SK-N-MC (cell line): ENCODE results near the gene EFNA4.

Experiments used
- DNase-seq: peaks from one replicate; pipeline ENCODE4 v3.0.0-alpha.2; 2011; ENCODE audit warnings: low read depth, low spot score
- H3K27ac ChIP-seq: fragments of 200-600 bp; sonication (generic); 2 replicates; pipeline ENCODE4 v1.5.1; 2016; ENCODE audit warnings: mixed run types
- H3K36me3 ChIP-seq: fragments of 200-600 bp; sonication (generic); 2 replicates; pipeline ENCODE4 v1.6.1; 2017; ENCODE audit warnings: antibody characterized with exemption, low read length, mixed read lengths; ENCODE audit not compliant: insufficient read depth
- H3K4me3 ChIP-seq: fragments of 200-600 bp; sonication (generic); 2 replicates; pipeline ENCODE4 v1.5.1; 2016
- H3K9ac ChIP-seq: fragments of 200-600 bp; sonication (generic); 2 replicates; pipeline ENCODE4 v1.8.0; 2017; ENCODE audit warnings: mixed run types, mixed read lengths; ENCODE audit not compliant: insufficient read length
- H3K9me3 ChIP-seq: fragments of 200-600 bp; sonication (generic); 2 replicates; pipeline ENCODE4 v1.6.1; 2017; ENCODE audit warnings: low read depth, mild to moderate bottlenecking, antibody characterized with exemption, low read length, moderate library complexity, mixed read lengths
- EZH2 ChIP-seq: fragments of 200-600 bp; sonication (generic); IDR thresholded peaks from one replicate; pipeline ENCODE4 v1.6.1; 2017; ENCODE audit warnings: antibody characterized with exemption
- FOXP2 ChIP-seq: optimal IDR thresholded peaks from 2 replicates; pipeline ENCODE3; 2011; ENCODE audit warnings: mild to moderate bottlenecking, moderate library complexity; ENCODE audit not compliant: insufficient read depth; ENCODE audit errors: extremely low read length, control extremely low read depth
- POLR2AphosphoS5 ChIP-seq: IDR thresholded peaks from 2 replicates; pipeline ENCODE4 v1.6.1; 2012; ENCODE audit warnings: mild to moderate bottlenecking, low read depth, low read length, borderline replicate concordance

Gene EFNA4

DNA sequence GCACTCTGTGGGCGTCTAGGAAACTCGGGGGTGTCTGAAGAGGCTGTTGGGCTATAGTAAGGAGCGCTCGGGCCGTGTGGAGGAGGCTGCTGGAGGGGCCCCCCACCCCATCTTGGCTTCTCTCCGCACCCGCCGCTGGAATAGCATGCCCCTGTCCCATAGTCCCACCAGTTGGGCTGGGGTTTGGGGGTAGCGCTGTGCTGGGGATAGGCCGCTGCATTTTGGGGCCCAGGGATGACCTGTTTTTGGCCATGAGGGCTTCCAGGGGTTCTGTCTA, 15.6 kb downstream of the EFNA4 start:
- H3K9ac ChIP-seq, result peak overlapping the region; percentile 69
- H3K4me3 ChIP-seq, result peak overlapping the region; percentile 93
- DNase-seq, result no peak
- no peak overlapping the region for H3K27ac ChIP-seq
- TF ChIP-seq EZH2 (no peak), POLR2AphosphoS5 (no peak), FOXP2 (no peak)
- H3K36me3 ChIP-seq, result no peaks in the 10 kb centered on the region
- H3K9me3 ChIP-seq, result no peaks in the 10 kb centered on the region

DNA sequence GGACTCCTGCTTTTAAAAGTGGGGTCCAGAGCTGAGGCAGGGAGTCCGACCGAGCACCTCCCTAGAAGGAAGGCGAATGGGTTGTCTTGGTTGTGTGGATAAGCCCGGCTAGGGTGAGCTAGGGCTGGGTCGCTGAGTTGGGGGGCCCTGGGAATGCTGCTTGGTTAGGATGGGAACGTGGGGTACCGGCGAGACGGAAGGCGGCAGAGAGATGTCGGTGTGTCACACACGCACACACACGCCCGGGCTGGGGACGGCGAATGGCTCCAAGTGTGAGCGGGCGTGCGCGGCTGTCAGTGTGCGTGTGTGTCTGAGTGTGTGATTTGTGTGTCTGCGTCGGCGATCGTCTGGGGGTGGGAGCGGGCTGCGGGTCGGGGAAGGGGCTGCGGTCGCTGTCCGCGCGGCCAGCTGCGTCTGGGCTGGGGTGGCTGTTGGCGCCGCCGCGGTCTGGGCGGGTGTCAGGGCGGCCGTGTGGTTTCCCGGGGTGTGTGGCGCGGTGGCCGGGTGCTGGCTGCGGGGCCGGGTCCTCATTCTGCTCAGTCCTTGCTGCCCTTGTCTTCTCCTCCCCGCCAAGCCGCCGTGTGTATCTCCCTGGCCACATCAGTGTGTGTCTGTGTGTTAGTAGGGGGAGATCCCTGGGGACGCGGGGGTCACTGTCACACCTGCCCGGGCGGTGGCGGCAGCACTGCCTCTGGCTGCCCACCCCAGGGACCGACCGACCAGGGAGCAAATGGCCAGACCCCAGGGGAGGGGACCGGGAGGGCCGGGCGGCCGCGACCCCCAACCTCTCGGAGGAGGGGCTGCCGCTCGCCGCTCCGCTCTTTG, 16.2 kb downstream of the EFNA4 start:
- H3K27ac ChIP-seq, result no peak overlapping the region
- peak overlapping the region; percentile 93 for H3K4me3 ChIP-seq
- no peaks in the 10 kb centered on the region for H3K9me3 ChIP-seq
- DNase-seq, result no peak
- H3K36me3 ChIP-seq, result no peaks in the 10 kb centered on the region
- no peak for TF ChIP-seq EZH2
- no peak for TF ChIP-seq POLR2AphosphoS5
- no peak for TF ChIP-seq FOXP2
- H3K9ac ChIP-seq, result peak overlapping the region; percentile 69

DNA sequence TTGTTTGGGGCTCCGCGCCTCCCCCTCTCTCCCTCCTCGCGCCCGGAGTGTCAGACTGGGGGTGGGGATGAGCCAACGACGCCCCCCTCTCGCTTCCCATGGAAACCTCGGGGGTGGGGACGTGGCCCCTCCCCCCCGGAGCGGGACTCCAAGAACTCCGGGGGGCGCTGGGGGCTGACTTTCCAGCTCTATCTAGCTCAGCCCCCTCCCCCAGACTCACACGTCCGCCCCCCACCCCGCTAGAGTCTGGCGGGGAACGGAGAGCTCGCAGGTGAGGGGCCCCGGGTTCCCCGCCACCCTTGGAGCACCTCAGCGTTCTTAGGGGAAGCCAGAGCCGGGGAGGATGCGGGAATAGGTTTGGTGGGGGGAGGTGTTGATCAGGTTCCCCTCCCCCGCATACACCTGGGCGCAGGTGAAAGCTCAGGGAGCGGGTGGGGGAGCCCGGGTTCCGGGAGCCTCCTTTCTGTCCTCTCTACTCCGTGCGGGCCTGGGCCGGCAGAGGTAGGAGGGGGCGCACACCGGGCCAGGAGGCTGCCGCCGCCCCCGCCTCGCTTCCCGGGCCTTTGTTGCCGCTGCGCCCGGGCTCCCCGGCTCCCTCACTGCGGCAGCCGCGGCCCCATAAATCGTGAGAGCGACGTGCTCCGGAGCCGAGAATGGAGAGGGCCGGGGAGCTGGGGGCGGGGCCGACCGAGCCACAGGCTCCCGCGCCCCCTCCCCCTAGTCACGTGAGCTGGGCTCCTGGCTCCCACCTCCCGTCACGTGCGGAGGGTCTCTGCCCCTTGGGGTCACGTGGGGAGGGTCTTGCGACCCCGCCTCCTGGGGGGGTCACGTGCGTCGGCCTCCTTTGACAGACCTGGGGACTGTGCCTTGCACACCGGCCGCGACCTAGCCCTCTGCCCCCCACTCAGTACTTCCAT, 17.0 kb downstream of the EFNA4 start:
- no peaks in the 10 kb centered on the region for H3K36me3 ChIP-seq
- no peak for TF ChIP-seq EZH2
- TF ChIP-seq POLR2AphosphoS5, result peak; percentile 55; the same call in 1 of the 2 replicates
- peak; percentile 58 for TF ChIP-seq FOXP2
- H3K4me3 ChIP-seq, result peak overlapping the region; percentile 93
- DNase-seq, result no peak
- H3K9me3 ChIP-seq, result no peaks in the 10 kb centered on the region
- peak overlapping the region; percentile 57 for H3K27ac ChIP-seq
- H3K9ac ChIP-seq, result peak overlapping the region; percentile 69

DNA sequence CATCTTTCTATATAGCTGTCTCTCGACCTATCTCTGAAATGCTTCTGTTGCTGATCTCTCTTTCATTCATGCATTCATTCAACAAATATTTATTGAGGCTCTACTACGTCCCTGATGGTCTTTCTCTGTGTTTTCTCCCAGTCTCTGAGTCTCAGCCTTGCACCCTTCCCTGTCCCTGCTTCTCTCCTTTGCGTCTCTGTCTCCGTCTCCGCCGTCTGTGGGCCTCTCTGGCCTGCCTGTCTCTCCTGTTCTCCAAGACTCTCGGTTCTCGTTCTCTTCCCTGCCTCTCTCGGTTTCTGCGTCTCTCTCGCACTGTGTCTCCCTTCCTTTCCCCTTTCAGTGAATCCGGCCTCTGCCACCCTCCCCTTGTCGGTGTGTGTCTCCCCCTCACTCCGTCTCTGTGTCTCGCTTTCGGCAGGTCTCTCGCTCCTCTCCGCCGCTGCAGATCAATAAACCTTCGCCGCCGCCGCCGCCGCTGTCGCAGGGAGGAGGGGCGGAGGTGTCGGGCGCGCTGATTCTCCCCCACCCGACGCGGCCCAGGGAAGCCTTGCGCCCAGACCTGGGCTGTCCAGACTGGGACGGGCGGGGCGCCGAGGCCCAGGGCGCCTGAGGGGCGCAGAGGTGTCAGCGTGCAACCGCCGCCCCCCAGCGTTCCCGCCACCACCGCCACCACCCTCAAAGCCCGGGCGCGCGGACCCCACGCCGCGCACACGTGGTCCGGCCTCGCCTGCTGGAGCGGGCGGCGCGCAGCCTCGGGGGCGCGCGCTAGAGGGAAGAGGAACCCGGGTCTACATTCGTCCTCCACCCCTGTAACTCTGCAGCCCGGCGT, 18.1 kb downstream of the EFNA4 start:
- peak overlapping the region; percentile 93 for H3K4me3 ChIP-seq
- no peak for DNase-seq
- no peaks in the 10 kb centered on the region for H3K9me3 ChIP-seq
- H3K36me3 ChIP-seq, result no peaks in the 10 kb centered on the region
- no peak overlapping the region for H3K9ac ChIP-seq
- peak overlapping the region; percentile 12 for H3K27ac ChIP-seq
- TF ChIP-seq POLR2AphosphoS5, result no peak

DNA sequence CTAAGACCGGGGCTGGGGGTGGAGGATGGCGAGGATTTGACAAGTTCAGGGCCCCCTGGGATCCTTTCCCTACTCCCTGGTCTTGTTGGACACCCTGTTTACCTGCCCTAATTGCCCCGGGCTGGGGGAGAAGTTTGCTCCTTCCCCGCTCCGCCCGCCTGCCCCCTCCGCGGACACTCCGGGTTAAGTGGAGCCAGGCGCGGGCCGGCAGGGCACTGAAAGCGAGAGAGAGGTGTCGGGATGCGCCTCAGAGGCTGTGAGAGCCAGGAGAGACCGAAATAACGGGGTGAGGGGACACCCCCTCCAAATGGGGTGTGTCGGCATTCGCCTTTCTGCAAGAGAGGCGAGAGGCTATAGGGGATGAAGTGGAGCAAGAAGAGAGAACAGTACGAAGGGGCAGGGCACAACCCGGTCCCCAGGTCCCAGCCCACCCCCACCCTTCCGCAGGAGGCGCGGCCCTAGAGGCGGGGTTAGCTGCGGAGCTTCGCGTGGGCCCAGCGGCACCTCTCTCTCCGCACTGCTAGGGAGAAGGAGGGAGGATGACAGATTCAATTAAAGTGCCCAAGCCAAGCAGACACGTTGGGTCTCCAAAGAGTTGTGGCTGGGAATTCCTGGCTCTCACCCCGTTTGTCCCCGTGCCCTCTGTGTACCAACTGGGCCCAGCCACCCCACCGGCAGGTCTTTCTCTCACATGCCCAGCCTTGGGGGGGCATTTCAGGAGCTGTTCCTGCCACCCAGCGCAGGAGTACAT, 18.9 kb downstream of the EFNA4 start:
- no peak overlapping the region for H3K9ac ChIP-seq
- TF ChIP-seq POLR2AphosphoS5 (no peak), EZH2 (no peak), FOXP2 (no peak)
- H3K36me3 ChIP-seq, result no peaks in the 10 kb centered on the region
- no peaks in the 10 kb centered on the region for H3K9me3 ChIP-seq
- no peak overlapping the region for H3K4me3 ChIP-seq
- no peak overlapping the region for H3K27ac ChIP-seq
- no peak for DNase-seq

DNA sequence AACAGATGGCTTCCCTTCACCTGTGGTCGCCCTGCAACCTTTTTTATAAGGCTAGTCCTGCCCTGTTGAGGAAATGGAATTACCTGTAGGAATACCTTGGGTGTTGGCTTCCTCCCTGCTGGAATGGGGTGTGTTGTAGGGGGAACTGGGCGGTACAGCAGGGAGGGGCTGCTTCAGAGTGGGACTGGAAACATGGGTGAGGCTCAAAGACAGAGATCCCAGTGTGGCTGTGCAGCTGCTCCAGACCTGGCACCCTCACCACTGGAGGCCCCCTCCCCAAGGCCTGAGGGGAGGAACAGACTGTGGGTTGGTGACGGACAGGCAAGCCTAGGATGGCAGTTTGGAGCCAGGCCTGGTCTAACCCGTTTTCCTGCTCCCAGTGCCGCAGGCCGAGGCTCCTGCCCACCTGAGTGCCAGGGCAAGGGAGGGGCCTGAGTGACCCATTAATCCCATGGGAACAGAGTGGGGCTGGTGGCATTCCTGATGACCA, 19.6 kb downstream of the EFNA4 start:
- no peaks in the 10 kb centered on the region for H3K9me3 ChIP-seq
- no peak for TF ChIP-seq EZH2
- no peak for TF ChIP-seq POLR2AphosphoS5
- no peak overlapping the region for H3K4me3 ChIP-seq
- H3K9ac ChIP-seq, result no peak overlapping the region
- no peak for DNase-seq
- no peaks in the 10 kb centered on the region for H3K36me3 ChIP-seq
- no peak overlapping the region for H3K27ac ChIP-seq

DNA sequence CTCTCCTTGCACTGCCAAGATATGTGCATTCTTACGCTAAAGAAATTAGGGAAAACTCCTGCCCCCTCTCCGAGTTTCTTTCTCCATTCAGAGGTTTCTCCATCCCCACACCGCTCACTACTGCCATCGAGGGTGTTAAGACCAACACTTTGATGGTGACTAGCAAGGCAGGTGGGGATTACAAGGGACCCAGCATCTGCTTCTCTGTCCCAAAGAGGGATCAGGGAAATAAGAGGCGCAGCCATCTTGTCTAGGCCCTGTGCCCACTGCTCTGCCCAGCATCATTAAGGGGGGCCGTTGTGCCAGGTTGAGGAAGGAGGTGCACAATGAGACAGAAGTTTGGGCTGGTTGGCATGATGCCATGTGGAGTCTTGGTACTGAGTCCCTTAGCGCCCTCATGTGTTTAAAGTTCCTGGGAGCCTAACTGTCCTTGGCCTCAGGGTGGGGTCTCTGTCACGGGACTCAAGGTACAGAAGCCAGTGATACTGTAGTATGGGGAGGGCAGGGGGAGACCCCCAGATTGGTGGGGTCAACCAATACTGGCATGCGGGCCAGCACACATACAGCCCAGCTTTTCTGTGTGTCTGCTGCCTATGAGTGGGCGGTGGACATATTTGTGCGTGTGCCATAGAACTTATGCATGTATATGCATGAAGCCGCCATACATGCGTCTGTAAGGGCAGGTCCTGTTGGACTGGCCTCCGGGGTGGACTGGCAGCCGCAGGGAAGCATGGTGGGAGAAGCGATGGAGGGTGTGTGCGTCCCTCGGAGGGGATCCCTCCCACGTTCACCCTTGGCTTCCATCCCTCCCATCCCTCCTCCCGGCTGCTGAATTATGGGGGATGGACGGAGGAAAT, 20.6 kb downstream of the EFNA4 start:
- Histone ChIP-seq H3K9me3 (no peaks in the 10 kb centered on the region), H3K9ac (no peak overlapping the region), H3K4me3 (peak overlapping the region; percentile 93), H3K36me3 (no peaks in the 10 kb centered on the region), H3K27ac (no peak overlapping the region)
- no peak for DNase-seq
- TF ChIP-seq FOXP2, result no peak
